Mucosa of descending colon (tissue), 3 donors: Measurements from ENCODE around the gene PKIB. TPM values are rescaled to one million over a fixed set of nuclear protein-coding genes. Genes with fewer than 3 reads are reported as not detected.

Source experiments
- ATAC-seq: fragments of 200-7000 bp; cut with Tn5 transposase; one replicate; pipeline ENCODE4 v1.9.1; 2020; ENCODE audit warnings: mild to moderate bottlenecking, moderate library complexity
- DNase-seq, 3 donors: peaks; one replicate each; pipeline ENCODE4 v3.0.0-alpha.2; 2020
- H3K36me3 ChIP-seq: fragments of 200-600 bp; one replicate; pipeline ENCODE4 v1.8.0; 2021; ENCODE audit warnings: low read depth, mild to moderate bottlenecking
- H3K4me1 ChIP-seq: fragments of 200-600 bp; one replicate; pipeline ENCODE4 v1.8.0; 2021; ENCODE audit warnings: low read depth, mild to moderate bottlenecking
- H3K4me3 ChIP-seq: fragments of 200-600 bp; one replicate; pipeline ENCODE4 v1.8.0; 2021; ENCODE audit warnings: mild to moderate bottlenecking
- H3K9me3 ChIP-seq: fragments of 200-600 bp; one replicate; pipeline ENCODE4 v1.8.0; 2021; ENCODE audit warnings: mild to moderate bottlenecking
- intact Hi-C, 2 donors: fragments of 100-400 bp; cut with DNase I in 1 of 2; cut with micrococcal nuclease in 1 of 2; formaldehyde crosslinking; loops; one replicate each; pipeline versions ENCODE4 v1.11.0 to v1.11.1; 2022; cut with DNase I, micrococcal nuclease
- total RNA-seq, 3 donors: library from RNA; stranded (reverse); fragmentation: NEBNext Ultra II Directional in 2 of 3; extraction: Animal tissue kit (Norgen Biotek cat#: 25700) in 2 of 3; gene quantifications; one replicate each; pipeline versions ENCODE4 v1.2.1 to v1.2.4, GENCODE V29; 2021 to 2023
- TF ChIP-seq, protein P1 (sequence below): fragments of 200-600 bp; IDR thresholded peaks from one replicate; pipeline ENCODE4 v1.8.0; 2022; ENCODE audit warnings: antibody characterized with exemption, mild to moderate bottlenecking
- donor health status: DM: no; HTN: no; CAD: no; lungs with moderate emphysema.
- donor health status: DM: no; HTN: no; CAD: no.
- donor health status: DM: no; HTN: yes; CAD: no.

Gene PKIB
- total RNA-seq, 3 donors from 2014 or later: 75.1 to 214 (median 122) TPM

DNA sequence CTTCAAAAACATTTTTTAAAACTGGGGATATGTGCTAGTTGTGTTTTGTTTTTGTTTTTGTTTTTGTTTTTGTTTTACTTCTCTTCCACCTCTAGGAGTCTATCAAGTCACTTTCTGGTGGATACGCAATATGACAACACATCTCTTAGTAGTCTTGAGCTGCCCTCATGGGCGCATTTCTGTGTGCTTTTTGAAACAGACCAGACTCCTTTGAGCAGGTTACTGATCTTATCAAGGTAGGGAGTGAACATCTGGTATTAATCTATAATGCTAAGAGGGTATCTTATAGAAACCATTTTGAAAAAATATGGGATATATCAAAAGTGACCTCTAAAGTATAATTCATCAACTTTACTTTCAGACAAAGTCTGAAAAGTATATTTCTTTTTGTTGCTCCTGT is 56.2 kb downstream of the PKIB start:
- Histone ChIP-seq H3K4me1 (peaks cover 13% of the 10 kb centered on the region), H3K9me3 (no peaks in the 10 kb centered on the region), H3K4me3 (no peak overlapping the region), H3K36me3 (no peaks in the 10 kb centered on the region)
- ATAC-seq (no peak), DNase-seq (no peak)
- TF ChIP-seq, protein P1, sequence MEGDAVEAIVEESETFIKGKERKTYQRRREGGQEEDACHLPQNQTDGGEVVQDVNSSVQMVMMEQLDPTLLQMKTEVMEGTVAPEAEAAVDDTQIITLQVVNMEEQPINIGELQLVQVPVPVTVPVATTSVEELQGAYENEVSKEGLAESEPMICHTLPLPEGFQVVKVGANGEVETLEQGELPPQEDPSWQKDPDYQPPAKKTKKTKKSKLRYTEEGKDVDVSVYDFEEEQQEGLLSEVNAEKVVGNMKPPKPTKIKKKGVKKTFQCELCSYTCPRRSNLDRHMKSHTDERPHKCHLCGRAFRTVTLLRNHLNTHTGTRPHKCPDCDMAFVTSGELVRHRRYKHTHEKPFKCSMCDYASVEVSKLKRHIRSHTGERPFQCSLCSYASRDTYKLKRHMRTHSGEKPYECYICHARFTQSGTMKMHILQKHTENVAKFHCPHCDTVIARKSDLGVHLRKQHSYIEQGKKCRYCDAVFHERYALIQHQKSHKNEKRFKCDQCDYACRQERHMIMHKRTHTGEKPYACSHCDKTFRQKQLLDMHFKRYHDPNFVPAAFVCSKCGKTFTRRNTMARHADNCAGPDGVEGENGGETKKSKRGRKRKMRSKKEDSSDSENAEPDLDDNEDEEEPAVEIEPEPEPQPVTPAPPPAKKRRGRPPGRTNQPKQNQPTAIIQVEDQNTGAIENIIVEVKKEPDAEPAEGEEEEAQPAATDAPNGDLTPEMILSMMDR: no peak
- intact Hi-C loops: no loop called here

DNA sequence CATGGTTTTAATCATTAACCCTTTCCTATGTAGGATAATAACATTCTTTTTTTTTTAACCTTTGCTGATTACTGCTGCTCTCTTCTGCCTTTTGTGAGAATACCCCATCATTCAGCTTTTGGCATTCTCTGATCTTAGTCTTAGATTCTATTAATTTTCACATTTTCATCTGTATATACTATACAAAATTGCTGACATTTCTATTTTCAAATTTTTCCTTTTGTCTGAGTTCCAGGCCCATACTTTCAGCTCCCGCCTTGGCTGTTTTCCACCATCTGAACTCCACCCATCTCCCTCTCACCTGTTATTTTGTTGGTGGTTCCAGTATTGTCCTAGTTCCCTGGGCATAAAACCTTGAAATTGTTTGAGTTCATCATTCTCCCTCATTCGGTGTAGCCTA is 59.2 kb downstream of the PKIB start:
- Histone ChIP-seq H3K4me1 (peaks cover 21% of the 10 kb centered on the region), H3K9me3 (no peaks in the 10 kb centered on the region), H3K36me3 (no peaks in the 10 kb centered on the region), H3K4me3 (no peak overlapping the region)
- TF ChIP-seq, protein P1: no peak
- DNase-seq (no peak), ATAC-seq (no peak)
- intact Hi-C loops: no loop called here

DNA sequence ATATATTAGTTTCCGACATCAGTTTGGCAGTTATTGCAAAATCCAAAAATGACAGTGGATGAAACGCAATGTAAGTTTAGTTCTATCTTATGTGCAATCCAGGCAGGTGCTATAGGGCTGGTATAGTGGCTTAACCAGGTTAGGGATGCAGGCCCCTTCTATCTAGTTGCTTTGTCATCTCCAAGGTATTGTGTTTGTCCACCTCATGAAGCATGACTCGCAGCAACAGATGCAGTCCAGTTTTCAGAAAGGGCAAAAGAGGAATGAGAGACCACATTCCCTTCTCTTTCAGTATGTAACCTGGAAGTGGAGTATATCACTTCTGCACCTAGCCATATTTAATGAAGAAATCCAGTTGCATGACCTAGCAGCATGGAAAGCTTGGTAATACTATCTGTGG is 59.7 kb downstream of the PKIB start:
- H3K4me1 ChIP-seq: peaks cover 21% of the 10 kb centered on the region
- H3K36me3 ChIP-seq: no peaks in the 10 kb centered on the region
- intact Hi-C loops: no loop called here
- no peak for ATAC-seq
- H3K4me3 ChIP-seq: no peak overlapping the region
- TF ChIP-seq, protein P1: no peak
- DNase-seq: no peak
- H3K9me3 ChIP-seq: no peaks in the 10 kb centered on the region

DNA sequence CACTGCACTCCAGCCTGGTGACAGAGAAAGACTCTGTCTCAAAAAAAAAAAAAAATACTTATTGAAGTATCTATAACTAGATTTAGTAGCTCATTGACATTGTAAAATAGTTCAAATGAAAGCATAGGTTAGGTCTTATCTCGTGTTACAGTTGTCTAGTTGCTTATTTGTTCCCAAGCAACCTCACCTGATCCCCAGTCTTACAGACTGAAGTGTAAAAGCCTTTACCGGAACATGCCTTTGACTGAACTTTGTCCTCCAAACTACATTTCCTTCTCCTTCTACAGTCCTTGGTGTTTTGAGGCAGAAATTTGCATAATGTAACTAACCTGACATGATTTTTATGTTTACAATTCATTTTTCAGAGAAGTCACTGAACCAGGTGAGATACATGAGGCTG is 61.0 kb downstream of the PKIB start:
- DNase-seq (peak in 1 of 3 donors; percentile 53), ATAC-seq (peak; percentile 96)
- H3K9me3 ChIP-seq: no peaks in the 10 kb centered on the region
- intact Hi-C loops: no loop called here
- TF ChIP-seq, protein P1: no peak
- peaks cover 21% of the 10 kb centered on the region for H3K4me1 ChIP-seq
- H3K4me3 ChIP-seq: no peak overlapping the region
- no peaks in the 10 kb centered on the region for H3K36me3 ChIP-seq

DNA sequence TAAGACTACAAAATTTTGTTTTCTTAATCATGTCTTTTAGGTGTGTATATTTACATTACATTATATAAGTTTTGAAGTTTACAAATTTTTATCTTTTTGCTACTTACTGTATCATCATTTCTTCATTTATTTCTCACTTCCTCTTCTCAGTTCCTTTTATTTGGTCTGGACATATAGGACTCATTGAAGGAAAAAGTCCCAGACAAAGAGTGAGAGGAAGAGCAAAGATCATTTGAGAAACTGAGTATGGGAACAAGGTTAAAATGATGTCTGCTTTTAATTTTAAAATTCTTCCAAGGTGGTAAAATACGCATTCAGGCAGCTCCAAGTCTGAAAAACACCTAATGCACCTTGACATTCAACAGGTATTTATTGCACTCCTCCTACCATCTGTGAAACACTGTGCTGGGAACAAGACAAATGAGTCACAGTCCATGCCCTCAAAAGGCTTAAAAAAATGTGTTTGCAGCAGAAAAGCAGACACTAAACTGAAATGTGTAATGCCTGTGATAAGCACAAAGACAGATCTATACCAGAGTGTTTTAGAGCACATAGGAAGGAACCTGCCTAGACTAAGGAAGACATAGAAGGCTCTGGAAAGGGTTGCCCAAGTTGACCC is 63.2 kb downstream of the PKIB start:
- Histone ChIP-seq H3K4me1 (peaks cover 21% of the 10 kb centered on the region), H3K36me3 (no peaks in the 10 kb centered on the region), H3K4me3 (no peak overlapping the region), H3K9me3 (no peaks in the 10 kb centered on the region)
- intact Hi-C loops: no loop called here
- no peak for DNase-seq
- ATAC-seq: peak; percentile 76
- TF ChIP-seq, protein P1: no peak

DNA sequence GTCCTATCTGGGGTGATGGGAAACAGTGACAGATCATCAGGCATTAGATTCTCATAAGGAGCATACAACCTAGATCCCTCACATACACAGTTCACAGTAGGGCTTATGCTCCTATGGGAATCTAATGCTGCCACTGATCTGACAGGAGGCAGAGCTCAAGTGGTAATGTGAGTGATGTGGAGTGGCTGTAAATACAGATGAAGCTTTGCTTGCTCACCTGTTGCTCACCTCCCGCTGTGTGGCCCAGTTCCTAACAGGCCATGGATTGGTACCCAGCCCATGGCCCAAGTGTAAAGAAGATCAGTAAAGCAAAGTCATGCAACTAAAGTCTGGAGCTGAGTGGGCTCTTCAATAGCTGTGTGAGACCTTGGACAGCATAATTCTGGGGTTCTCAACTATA is 65.9 kb downstream of the PKIB start:
- Histone ChIP-seq H3K4me3 (no peak overlapping the region), H3K36me3 (no peaks in the 10 kb centered on the region), H3K4me1 (peaks cover 11% of the 10 kb centered on the region), H3K9me3 (no peaks in the 10 kb centered on the region)
- TF ChIP-seq, protein P1: no peak
- no peak for ATAC-seq
- no peak for DNase-seq
- intact Hi-C loops: no loop called here
